ENCODE data around the gene STMND1.

- no peak for TF ChIP-seq EZH2 (IDR thresholded peaks at IDR 0.05; ENCODE audit: low read length, missing control alignments)
- TF ChIP-seq CTCF (conservative IDR thresholded peaks at IDR 0.05 in 1 of 2, IDR thresholded peaks at IDR 0.05 in 1 of 2; ENCODE audit: low read depth in 1 of 2, low read length in 2 of 2), result no peak
Observed at GRCh38 chr6:17152703-17153102, 50.9 kb downstream of the STMND1 start.

All from fibroblast of lung (primary cell).